ENCODE results near the gene EXOC3L4. TPM values are rescaled to one million over a fixed set of nuclear protein-coding genes. Genes with fewer than 3 reads are reported as not detected.
A peak's percentile ranks its signal among the peaks of the same experiment; 100 is the strongest.

The EXOC3L4 gene
- total RNA-seq, 2 donors from 2014 or later: 0.27 to 2.0 TPM

GRCh38 chr14:103156651-103157378 is 62.3 kb downstream of the EXOC3L4 start:
- Histone ChIP-seq H3K27me3 (replicated peaks; ENCODE audit: insufficient read depth) (no peaks in the 10 kb centered on the region), H3K4me3 (no peak overlapping the region), H3K4me1 (replicated peaks) (no peaks in the 10 kb centered on the region), H3K27ac (no peak overlapping the region), H3K36me3 (no peaks in the 10 kb centered on the region), H3K9me3 (no peaks in the 10 kb centered on the region)
- 75% methylated on average over 18 of the region's 21 CpGs for WGBS
- no peak for TF ChIP-seq POLR2A (IDR thresholded peaks at IDR 0.05)
- TF ChIP-seq CTCF (IDR thresholded peaks at IDR 0.05): no peak
- no peak for TF ChIP-seq POLR2AphosphoS5 (IDR thresholded peaks at IDR 0.05)
- intact Hi-C loops (cut with DNase I): no loop called here
- no peak for DNase-seq (ENCODE audit: low spot score)

- Histone ChIP-seq H3K9me3 (no peaks in the 10 kb centered on the region), H3K36me3 (no peaks in the 10 kb centered on the region), H3K27ac (no peak overlapping the region), H3K4me1 (replicated peaks) (no peaks in the 10 kb centered on the region), H3K4me3 (no peak overlapping the region), H3K27me3 (replicated peaks; ENCODE audit: insufficient read depth) (no peaks in the 10 kb centered on the region)
- 91% methylated on average over 19 of the region's 19 CpGs for WGBS
- TF ChIP-seq POLR2AphosphoS5 (IDR thresholded peaks at IDR 0.05) (no peak), CTCF (IDR thresholded peaks at IDR 0.05) (no peak), POLR2A (IDR thresholded peaks at IDR 0.05) (no peak)
- intact Hi-C loops (cut with DNase I): no loop called here
- DNase-seq (ENCODE audit: low spot score): no peak
These were observed 63.4 kb downstream of the EXOC3L4 start for GRCh38 chr14:103157969-103158368.

GRCh38 chr14:103158688-103159087 is 64.2 kb downstream of the EXOC3L4 start:
- Histone ChIP-seq H3K4me1 (replicated peaks) (no peaks in the 10 kb centered on the region), H3K36me3 (no peaks in the 10 kb centered on the region), H3K27ac (no peak overlapping the region), H3K9me3 (no peaks in the 10 kb centered on the region), H3K27me3 (replicated peaks; ENCODE audit: insufficient read depth) (no peaks in the 10 kb centered on the region), H3K4me3 (no peak overlapping the region)
- DNase-seq (ENCODE audit: low spot score): peak; percentile 52
- peak; percentile 53 for TF ChIP-seq POLR2AphosphoS5 (IDR thresholded peaks at IDR 0.05)
- TF ChIP-seq POLR2A (IDR thresholded peaks at IDR 0.05): no peak
- WGBS: 38% methylated on average over 1 of the region's 1 CpG
- intact Hi-C loops (cut with DNase I): no loop called here

Other genes starting within 250 kb of the EXOC3L4 start
- gene AMN, start 172.1 kb upstream of the EXOC3L4 start, total RNA-seq: 1 to 10 TPM in 1 of 2 donors, under 1 TPM in 1; 0.91 to 1.6 TPM
- gene CDC42BPB, start 37.2 kb upstream of the EXOC3L4 start, total RNA-seq: 100 to 1,000 TPM in 1 of 2 donors, 10 to 100 TPM in 1; 78.9 to 172 TPM
- gene LBHD2, start 10.5 kb upstream of the EXOC3L4 start, total RNA-seq: 1 to 10 TPM in 1 of 2 donors, not detected in 1; 3.3 TPM
- 10 to 100 TPM; 36.5 to 46.4 TPM for gene TNFAIP2, start 28.7 kb downstream of the EXOC3L4 start, total RNA-seq
- gene EIF5, start 239.5 kb downstream of the EXOC3L4 start, total RNA-seq: 100 to 1,000 TPM; 205 to 268 TPM

All from prostate gland (tissue), 2 donors.